ENCODE measurements around the gene UQCRQ. TPM values are rescaled to one million over a fixed set of nuclear protein-coding genes. Genes with fewer than 3 reads are reported as not detected.

UQCRQ gene
- total and polyA plus RNA-seq, 2 of the 13 experiments (the other 11 are each of a cell fraction or from before 2014, with no cell fraction given) = 257 to 575 TPM

DNA sequence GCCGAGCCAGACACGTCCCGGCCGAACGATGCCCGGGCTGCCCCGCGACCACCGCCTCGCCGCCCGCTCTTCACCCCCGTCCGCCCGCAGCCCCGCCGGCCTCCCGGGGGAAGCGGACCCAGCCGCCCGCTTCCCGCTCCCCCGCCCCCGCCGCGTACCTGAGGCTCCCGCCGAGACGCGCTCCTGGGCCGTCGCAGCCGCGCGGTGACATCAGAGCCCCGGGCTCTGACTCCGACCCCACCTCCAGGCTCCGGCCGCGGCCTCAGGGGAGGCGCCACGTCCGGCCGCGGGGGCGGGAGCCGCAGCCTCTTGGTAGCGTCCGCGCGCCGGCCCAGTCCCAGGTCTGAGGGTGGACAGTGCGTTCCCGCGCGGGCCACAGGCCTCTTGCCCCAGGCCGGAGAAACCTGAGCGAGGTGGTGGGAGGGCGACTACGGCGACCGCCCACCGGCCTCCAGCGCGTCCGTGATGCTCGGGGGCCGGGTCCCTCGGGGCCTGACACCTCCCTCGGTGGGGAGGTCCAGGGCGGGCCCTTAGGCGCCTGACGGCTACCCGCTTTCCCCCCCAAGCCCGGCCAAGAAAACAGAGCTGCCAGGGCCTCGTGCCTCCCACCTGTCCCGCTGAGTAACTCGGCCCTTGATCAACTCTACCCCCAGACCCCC lies 35.9 kb upstream of the UQCRQ start, which contains the start of gene SHROOM1 (continued):
- TF ChIP-seq CREB1 (IDR thresholded peaks at IDR 0.05) (peak; percentile 36; the same call in 1 of the 2 replicates), CREB1 (CRISPR knock-in tag; IDR thresholded peaks at IDR 0.05) (no peak), SMAD9 (CRISPR knock-in tag; IDR thresholded peaks at IDR 0.05) (no peak), CREM (IDR thresholded peaks at IDR 0.05) (no peak), CREM (CRISPR knock-in tag; IDR thresholded peaks at IDR 0.05) (no peak), PRMT3 (CRISPR knock-in tag; IDR thresholded peaks at IDR 0.05; ENCODE audit: borderline replicate concordance, low read depth) (no peak; the same call in 1 of the 2 replicates), ZNF441 (CRISPR knock-in tag; IDR thresholded peaks at IDR 0.05; ENCODE audit: borderline replicate concordance) (peak; percentile 68; the same call in 1 of the 2 replicates), ATM (IDR thresholded peaks at IDR 0.05; ENCODE audit: borderline replicate concordance) (no peak), PHF8 (CRISPR knock-in tag; IDR thresholded peaks at IDR 0.05) (peak; percentile 87), ZNF430 (CRISPR knock-in tag; IDR thresholded peaks at IDR 0.05) (peak; percentile 56; the same call in 1 of the 2 replicates), SRY (CRISPR knock-in tag; IDR thresholded peaks at IDR 0.05) (no peak), HOXA5 (CRISPR knock-in tag; IDR thresholded peaks at IDR 0.05) (peak; percentile 23; the same call in 1 of the 2 replicates), SP2 (CRISPR knock-in tag; IDR thresholded peaks at IDR 0.05) (peak; percentile 11; the same call in 1 of the 2 replicates), MAZ (IDR thresholded peaks at IDR 0.05; ENCODE audit: borderline replicate concordance, low read depth, low read length) (peak; percentile 29; the same call in 1 of the 2 replicates), MAZ (CRISPR knock-in tag; IDR thresholded peaks at IDR 0.05; ENCODE audit: low read depth) (0 out of 2 replicates have a peak, but pooled peaks have one; percentile 55), ZFP36L1 (CRISPR knock-in tag; IDR thresholded peaks at IDR 0.05) (peak; percentile 85), BORCS8-MEF2B (CRISPR knock-in tag; IDR thresholded peaks at IDR 0.05) (no peak; the same call in 1 of the 2 replicates), RARA (CRISPR knock-in tag; IDR thresholded peaks at IDR 0.05) (peak; percentile 52), ZNF446 (CRISPR knock-in tag; IDR thresholded peaks at IDR 0.05) (peak; percentile 94), ZNF253 (CRISPR knock-in tag; IDR thresholded peaks at IDR 0.05; ENCODE audit: borderline replicate concordance) (0 out of 2 replicates have a peak, but pooled peaks have one; percentile 84), HOXA7 (CRISPR knock-in tag; IDR thresholded peaks at IDR 0.05) (no peak)
- TF ChIP-seq, protein P1, sequence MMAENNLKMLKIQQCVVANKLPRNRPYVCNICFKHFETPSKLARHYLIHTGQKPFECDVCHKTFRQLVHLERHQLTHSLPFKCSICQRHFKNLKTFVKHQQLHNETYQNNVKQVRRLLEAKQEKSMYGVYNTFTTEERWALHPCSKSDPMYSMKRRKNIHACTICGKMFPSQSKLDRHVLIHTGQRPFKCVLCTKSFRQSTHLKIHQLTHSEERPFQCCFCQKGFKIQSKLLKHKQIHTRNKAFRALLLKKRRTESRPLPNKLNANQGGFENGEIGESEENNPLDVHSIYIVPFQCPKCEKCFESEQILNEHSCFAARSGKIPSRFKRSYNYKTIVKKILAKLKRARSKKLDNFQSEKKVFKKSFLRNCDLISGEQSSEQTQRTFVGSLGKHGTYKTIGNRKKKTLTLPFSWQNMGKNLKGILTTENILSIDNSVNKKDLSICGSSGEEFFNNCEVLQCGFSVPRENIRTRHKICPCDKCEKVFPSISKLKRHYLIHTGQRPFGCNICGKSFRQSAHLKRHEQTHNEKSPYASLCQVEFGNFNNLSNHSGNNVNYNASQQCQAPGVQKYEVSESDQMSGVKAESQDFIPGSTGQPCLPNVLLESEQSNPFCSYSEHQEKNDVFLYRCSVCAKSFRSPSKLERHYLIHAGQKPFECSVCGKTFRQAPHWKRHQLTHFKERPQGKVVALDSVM (CRISPR knock-in tag; IDR thresholded peaks at IDR 0.05) = peak; percentile 51; the same call in 1 of the 2 replicates
- TF ChIP-seq, protein P2, sequence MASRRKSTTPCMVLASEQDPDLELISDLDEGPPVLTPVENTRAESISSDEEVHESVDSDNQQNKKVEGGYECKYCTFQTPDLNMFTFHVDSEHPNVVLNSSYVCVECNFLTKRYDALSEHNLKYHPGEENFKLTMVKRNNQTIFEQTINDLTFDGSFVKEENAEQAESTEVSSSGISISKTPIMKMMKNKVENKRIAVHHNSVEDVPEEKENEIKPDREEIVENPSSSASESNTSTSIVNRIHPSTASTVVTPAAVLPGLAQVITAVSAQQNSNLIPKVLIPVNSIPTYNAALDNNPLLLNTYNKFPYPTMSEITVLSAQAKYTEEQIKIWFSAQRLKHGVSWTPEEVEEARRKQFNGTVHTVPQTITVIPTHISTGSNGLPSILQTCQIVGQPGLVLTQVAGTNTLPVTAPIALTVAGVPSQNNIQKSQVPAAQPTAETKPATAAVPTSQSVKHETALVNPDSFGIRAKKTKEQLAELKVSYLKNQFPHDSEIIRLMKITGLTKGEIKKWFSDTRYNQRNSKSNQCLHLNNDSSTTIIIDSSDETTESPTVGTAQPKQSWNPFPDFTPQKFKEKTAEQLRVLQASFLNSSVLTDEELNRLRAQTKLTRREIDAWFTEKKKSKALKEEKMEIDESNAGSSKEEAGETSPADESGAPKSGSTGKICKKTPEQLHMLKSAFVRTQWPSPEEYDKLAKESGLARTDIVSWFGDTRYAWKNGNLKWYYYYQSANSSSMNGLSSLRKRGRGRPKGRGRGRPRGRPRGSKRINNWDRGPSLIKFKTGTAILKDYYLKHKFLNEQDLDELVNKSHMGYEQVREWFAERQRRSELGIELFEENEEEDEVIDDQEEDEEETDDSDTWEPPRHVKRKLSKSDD (CRISPR knock-in tag; IDR thresholded peaks at IDR 0.05; ENCODE audit: low read depth) = peak; percentile 60; the same call in 1 of the 2 replicates
- TF ChIP-seq, protein P3, sequence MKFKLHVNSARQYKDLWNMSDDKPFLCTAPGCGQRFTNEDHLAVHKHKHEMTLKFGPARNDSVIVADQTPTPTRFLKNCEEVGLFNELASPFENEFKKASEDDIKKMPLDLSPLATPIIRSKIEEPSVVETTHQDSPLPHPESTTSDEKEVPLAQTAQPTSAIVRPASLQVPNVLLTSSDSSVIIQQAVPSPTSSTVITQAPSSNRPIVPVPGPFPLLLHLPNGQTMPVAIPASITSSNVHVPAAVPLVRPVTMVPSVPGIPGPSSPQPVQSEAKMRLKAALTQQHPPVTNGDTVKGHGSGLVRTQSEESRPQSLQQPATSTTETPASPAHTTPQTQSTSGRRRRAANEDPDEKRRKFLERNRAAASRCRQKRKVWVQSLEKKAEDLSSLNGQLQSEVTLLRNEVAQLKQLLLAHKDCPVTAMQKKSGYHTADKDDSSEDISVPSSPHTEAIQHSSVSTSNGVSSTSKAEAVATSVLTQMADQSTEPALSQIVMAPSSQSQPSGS (CRISPR knock-in tag; IDR thresholded peaks at IDR 0.05) = peak; percentile 43; the same call in 1 of the 2 replicates
- TF ChIP-seq, protein P4, sequence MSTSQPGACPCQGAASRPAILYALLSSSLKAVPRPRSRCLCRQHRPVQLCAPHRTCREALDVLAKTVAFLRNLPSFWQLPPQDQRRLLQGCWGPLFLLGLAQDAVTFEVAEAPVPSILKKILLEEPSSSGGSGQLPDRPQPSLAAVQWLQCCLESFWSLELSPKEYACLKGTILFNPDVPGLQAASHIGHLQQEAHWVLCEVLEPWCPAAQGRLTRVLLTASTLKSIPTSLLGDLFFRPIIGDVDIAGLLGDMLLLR (CRISPR knock-in tag; IDR thresholded peaks at IDR 0.05) = no peak; the same call in 1 of the 2 replicates
